Lung (tissue), 12 donors: ENCODE results near the gene CDHR5. TPM values are rescaled to one million over a fixed set of nuclear protein-coding genes. Genes with fewer than 3 reads are reported as not detected.

ENCODE experiments used
- ATAC-seq: fragments of 200-7000 bp; cut with Tn5 transposase; one replicate; pipeline ENCODE4 v1.9.1; 2020; ENCODE audit warnings: moderate number of reproducible peaks; ENCODE audit not compliant: insufficient read depth, low FRiP score
- DNase-seq, 3 donors: peaks; one replicate each; pipeline ENCODE4 v3.0.0-alpha.2; 2013 to 2017
- H3K27ac ChIP-seq, 2 donors: one replicate each; pipeline ENCODE4 v1.5.1; 2013; ENCODE audit warnings: mild to moderate bottlenecking in 2 of 2, moderate library complexity in 2 of 2, control low read depth in 1 of 2, inconsistent platforms in 1 of 2, low read depth in 1 of 2, low read length in 1 of 2
- H3K27me3 ChIP-seq, 3 donors: one replicate each; pipeline ENCODE4 v1.5.1; 2013; ENCODE audit warnings: low read length in 2 of 3; ENCODE audit not compliant: control insufficient read depth in 3 of 3, insufficient read depth in 3 of 3
- H3K36me3 ChIP-seq, 4 donors: one replicate each; pipeline ENCODE4 v1.5.1; 2013; ENCODE audit warnings: low read length in 4 of 4, mild to moderate bottlenecking in 1 of 4, moderate library complexity in 1 of 4; ENCODE audit not compliant: control insufficient read depth in 4 of 4, insufficient read depth in 4 of 4
- H3K4me1 ChIP-seq, 5 donors: one replicate each; pipeline ENCODE4 v1.5.1; 2013; ENCODE audit warnings: low read length in 5 of 5, mild to moderate bottlenecking in 2 of 5, moderate library complexity in 1 of 5; ENCODE audit not compliant: control insufficient read depth in 5 of 5, insufficient read depth in 5 of 5
- H3K4me3 ChIP-seq: one replicate; pipeline ENCODE4 v1.5.1; 2013; ENCODE audit warnings: mild to moderate bottlenecking, control low read depth, moderate library complexity
- H3K9ac ChIP-seq, 2 donors: one replicate each; pipeline ENCODE4 v1.5.1; 2013; ENCODE audit warnings: low read length in 2 of 2, control low read depth in 1 of 2; ENCODE audit not compliant: insufficient read depth in 1 of 2
- H3K9me3 ChIP-seq, 4 donors: one replicate each; pipeline ENCODE4 v1.5.1; 2013; ENCODE audit warnings: low read length in 3 of 4, mild to moderate bottlenecking in 1 of 4, moderate library complexity in 1 of 4; ENCODE audit not compliant: control insufficient read depth in 4 of 4, insufficient read depth in 3 of 4
- WGBS, 2 donors: extraction: QIAGEN DNeasy Blood & Tissue Kit; methylation state at CpG; one replicate each; pipeline ENCODE4 v1.1.7; 2013; 5-methylcytosine and 5-hydroxymethylcytosine counted together
- polyA plus RNA-seq, 2 donors: library from polyadenylated mRNA; stranded (reverse); fragments of 200-250 nt; gene quantifications; one replicate each; pipeline ENCODE4 v1.2.1, GENCODE V29; 2013
- total RNA-seq, 2 donors: library from RNA; depleted of rRNA in 1 of 2; stranded (reverse); fragments of >200 nt in 1 of 2; gene quantifications; one replicate each; pipeline ENCODE4 v1.2.1, GENCODE V29; 2014 to 2021
- TF ChIP-seq, protein P1 (sequence below): IDR thresholded peaks from 2 replicates; pipeline ENCODE4 v1.5.1; 2012; ENCODE audit warnings: mild to moderate bottlenecking; ENCODE audit errors: control extremely low read depth, extremely low read depth
- donor health status: control.
- donor health status: control.
- donor health status: Bipolar disorder and iron deficiency.
- donor health status: healthy.
- donor health status: DM: yes; HTN: yes; CAD: no.

The CDHR5 gene
- total and polyA plus RNA-seq, 4 donors: 0.02 to 0.10 TPM; not detected in 2

GRCh38 chr11:603154-603553 is 21.6 kb downstream of the CDHR5 start:
- 91 to 93% methylated on average over 13 of the region's 13 CpGs for WGBS, 2 donors
- H3K9ac ChIP-seq: no peak overlapping the region

GRCh38 chr11:601573-602245 is 23.0 kb downstream of the CDHR5 start:
- H3K27ac ChIP-seq: no peak overlapping the region
- no peak overlapping the region for H3K9ac ChIP-seq
- H3K27me3 ChIP-seq: no peaks in the 10 kb centered on the region
- ATAC-seq (no peak), DNase-seq (no peak)
- TF ChIP-seq, protein P1, sequence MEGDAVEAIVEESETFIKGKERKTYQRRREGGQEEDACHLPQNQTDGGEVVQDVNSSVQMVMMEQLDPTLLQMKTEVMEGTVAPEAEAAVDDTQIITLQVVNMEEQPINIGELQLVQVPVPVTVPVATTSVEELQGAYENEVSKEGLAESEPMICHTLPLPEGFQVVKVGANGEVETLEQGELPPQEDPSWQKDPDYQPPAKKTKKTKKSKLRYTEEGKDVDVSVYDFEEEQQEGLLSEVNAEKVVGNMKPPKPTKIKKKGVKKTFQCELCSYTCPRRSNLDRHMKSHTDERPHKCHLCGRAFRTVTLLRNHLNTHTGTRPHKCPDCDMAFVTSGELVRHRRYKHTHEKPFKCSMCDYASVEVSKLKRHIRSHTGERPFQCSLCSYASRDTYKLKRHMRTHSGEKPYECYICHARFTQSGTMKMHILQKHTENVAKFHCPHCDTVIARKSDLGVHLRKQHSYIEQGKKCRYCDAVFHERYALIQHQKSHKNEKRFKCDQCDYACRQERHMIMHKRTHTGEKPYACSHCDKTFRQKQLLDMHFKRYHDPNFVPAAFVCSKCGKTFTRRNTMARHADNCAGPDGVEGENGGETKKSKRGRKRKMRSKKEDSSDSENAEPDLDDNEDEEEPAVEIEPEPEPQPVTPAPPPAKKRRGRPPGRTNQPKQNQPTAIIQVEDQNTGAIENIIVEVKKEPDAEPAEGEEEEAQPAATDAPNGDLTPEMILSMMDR: no peak
- no peak overlapping the region for H3K4me3 ChIP-seq
- H3K36me3 ChIP-seq: peaks cover 8 to 75% (median 29%) of the 10 kb centered on the region in 4 donors
- no peaks in the 10 kb centered on the region for H3K9me3 ChIP-seq
- no peaks in the 10 kb centered on the region for H3K4me1 ChIP-seq
- 95 to 96% methylated on average over 23 of the region's 23 CpGs for WGBS, 2 donors

More at GRCh38 chr11:603154-603553, 21.6 kb downstream of the CDHR5 start:
- DNase-seq: no peak
- Histone ChIP-seq H3K27ac (no peak overlapping the region), H3K36me3 (peaks cover 15 to 75% (median 34%) of the 10 kb centered on the region in 4 donors), H3K9me3 (no peaks in the 10 kb centered on the region), H3K4me1 (no peaks in the 10 kb centered on the region), H3K4me3 (no peak overlapping the region), H3K27me3 (no peaks in the 10 kb centered on the region)
- ATAC-seq: no peak
- TF ChIP-seq, protein P1: no peak

DNA sequence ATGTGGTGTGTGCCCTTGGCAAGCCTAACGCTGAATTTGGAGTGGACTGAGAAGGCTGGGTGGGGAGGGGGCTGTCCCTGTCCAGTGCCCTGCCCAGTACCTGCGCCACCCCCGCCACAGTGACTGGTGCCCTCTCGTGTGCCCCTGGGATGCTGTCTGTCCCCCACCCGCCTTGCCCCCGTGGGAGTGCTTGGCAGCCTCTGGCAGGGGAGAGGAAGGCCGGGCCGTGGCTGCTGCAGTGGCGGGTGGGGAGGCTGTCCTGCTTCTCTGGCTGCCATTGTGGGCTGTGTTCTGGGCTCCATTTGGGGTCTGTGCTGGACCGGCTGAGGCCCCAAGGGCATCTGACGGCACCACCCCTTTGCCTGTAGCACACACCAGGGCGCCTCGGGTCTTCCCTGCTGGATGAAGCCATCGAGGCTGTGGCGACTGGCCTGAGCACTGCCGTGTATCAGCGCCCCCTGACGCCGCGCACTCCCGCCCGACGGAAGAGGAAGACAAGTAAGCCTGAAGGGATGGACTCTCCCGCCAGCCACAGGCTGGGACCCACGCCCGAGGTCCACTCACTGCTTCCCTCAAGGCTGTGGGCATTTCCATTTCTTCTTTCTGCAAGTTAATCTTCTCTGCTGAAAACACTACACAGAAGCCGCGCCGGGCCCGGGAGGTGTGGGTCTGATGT is 26.6 kb downstream of the CDHR5 start:
- WGBS, 2 donors: 91 to 94% methylated on average over 27 to 30 of the region's 30 CpGs
- DNase-seq (no peak), ATAC-seq (no peak)
- Histone ChIP-seq H3K36me3 (peaks cover 3 to 72% (median 25%) of the 10 kb centered on the region in 4 donors), H3K9me3 (no peaks in the 10 kb centered on the region), H3K27me3 (no peaks in the 10 kb centered on the region), H3K27ac (no peak overlapping the region), H3K9ac (no peak overlapping the region), H3K4me3 (no peak overlapping the region), H3K4me1 (no peaks in the 10 kb centered on the region)
- TF ChIP-seq, protein P1: no peak
